Raji (cell line): ENCODE data around the gene EHD2.

Source experiments
- POLR2A ChIP-seq: IDR thresholded peaks from 2 replicates; pipeline ENCODE4 v1.6.1; 2011; ENCODE audit warnings: low read depth, low read length, control low read depth; ENCODE audit not compliant: insufficient read depth

The EHD2 gene

DNA sequence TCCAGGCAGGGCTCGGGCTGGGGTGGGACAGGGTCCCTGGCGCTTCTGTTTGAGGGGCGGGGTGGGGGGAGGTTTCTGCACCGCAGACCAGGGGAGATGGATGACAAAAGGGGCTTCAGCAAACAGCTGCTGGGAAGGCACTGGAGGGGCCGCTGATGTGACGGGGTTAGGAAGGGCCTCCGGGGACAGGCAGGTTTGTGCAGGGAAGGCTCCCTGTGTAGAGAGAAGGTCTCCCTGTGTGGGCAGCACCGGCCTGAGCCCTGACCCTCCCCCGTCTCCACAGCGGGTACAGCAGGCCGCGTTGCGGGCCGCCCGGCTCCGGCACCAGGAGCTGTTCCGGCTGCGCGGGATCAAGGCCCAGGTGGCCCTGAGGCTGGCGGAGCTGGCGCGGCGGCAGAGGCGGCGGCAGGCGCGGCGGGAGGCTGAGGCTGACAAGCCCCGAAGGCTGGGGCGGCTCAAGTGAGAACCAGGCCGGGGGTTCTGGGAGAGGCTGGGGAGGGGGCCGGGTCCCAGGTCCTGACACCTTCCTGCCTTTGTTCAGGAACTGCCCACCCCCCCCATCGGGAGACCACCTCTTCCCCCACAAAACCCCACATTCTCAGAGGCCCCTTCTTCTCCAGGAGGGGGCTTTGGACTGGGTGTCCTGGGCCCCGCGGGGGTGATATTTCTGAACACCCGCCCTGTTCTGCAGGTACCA lies 42.0 kb downstream of the EHD2 start:
- no peak for TF ChIP-seq POLR2A

DNA sequence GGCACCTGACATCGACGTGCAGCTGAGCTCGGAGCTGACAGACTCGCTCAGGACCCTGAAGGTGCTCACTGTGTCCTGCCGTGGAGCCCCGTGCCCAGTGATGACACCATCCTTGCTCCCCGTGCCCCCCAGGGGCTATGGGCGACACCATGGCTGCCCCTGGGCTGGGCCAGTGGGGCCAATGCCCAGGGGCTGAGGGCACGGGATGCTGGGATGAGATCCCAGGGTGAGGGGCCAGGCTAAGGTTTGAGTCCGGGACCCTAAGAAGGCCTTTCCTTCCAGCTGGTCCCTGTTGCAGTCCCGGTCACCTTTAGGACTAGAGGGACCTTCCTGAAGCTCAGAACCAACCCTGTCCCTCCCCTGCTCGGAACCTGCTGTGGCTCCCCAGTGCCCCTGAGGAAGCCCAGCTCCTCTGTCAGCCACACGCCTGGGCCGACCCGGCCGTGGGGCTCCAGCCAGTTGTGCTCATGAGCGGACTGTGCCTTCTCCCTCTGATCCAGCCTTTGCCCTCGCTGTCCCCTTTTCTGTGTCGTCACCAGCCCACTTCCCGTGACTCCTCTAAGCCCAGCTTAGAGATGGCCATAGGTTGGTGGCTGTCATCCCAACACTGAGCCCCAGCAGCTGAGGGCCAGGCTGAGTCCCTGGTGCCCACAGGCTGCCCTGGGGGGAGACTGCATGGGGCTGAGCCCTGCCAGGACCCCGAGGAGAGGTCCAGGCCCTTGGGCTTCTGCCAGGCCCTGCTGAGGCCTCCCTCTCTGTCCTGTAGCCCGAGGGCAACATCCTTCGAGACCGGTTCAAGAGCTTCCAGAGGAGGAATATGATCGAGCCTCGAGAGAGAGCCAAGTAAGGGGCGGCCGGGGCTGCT lies 42.8 kb downstream of the EHD2 start:
- TF ChIP-seq POLR2A: no peak

DNA sequence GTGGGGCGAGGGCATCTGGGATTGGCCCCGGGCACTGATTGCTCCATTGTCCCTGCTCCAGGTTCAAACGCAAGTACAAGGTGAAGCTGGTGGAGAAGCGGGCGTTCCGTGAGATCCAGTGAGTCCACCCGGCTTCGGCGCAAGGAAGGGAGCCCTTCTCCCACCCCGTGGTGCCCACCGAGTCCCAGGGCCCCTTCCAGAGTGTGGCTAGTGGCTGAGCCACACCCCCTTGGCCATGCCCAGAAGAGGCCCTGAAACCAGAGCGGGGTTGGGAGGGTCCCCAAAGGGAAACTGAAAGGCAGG lies 43.4 kb downstream of the EHD2 start:
- no peak for TF ChIP-seq POLR2A

DNA sequence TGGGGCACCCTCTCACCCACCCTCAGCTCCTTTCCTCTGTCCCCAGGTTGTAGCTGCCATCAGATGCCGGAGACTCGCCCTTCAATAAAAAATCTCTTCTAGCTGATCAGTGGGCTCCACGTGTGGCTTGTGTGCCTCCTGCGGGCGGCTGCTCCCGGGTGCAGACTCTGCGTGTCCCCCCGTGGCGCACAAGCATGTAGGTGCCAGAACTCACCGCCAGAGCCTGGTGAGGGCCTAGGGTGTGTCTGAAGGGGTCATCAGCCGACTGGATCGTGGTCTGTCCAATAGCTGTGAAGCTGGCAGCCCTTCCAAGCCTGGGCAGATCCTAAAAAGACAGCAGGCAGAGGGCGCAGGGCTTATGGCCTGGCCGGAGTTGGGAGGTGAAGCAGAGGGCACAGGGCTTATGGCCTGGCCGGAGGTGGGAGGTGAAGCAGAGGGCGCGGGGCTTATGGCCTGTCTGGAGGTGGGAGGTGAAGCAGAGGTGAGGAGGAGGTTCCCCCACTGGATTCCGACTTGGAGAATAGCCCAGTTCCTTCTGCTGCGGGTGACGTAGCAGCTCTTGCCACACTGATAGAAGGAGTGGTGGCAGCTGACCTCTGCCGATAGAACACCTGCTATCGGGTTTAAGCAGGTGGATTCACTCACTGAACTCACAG lies 43.9 kb downstream of the EHD2 start:
- no peak for TF ChIP-seq POLR2A

DNA sequence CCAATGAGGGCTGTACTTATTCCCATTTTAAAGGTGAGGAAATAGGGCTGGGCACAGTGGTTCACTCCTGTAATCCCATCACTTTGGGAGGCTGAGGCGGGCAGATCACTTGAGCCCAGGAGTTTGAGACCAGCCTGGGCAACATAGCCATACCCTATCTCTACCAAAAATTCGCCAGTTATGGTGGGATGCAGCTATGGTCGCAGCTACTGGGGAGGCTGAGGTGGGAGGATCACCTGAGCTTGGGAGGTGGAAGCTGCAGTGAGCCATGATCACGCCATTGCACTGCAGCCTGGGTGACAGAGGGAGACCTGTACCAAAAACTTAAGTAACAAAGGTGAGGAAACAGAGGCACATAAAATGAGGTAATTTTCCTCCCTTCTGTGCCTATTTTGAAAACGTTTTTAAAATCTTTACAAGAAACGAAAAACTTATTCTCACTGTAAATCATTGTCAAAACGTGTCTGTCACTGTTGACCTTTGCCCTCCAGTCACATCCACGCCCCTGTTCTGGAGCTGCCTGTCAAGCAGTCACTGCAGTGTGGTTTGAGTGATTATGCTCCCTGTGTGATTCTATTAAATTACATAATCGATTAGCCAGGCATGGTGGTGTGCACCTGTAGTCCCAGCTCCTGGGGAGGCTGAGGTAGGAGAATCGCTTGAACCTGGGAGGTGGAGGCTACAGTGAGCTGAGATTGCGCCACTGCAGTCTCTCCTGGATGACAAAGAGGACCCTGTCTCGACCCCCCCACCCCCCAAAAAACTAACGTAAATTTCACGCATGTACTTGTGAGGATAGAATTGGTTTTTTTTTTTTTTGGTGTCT lies 44.6 kb downstream of the EHD2 start:
- TF ChIP-seq POLR2A: no peak

DNA sequence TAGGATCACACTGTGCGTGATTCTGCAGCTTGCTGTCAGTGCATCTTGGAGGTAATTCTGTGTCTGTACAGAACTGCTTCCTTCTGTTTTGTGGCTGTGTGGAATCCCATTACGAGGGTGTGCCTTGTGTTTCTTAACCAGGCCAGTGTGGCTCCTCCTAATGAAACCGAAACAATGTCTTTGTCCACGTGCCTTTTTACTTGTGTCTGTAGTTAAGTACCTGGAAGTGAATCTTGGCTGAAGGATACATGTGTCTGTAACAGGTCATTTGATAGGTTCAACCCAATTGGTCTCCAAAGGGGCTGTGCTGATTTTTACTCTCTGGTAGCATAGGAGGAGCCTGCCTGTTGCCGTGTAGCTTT lies 45.2 kb downstream of the EHD2 start:
- no peak for TF ChIP-seq POLR2A

DNA sequence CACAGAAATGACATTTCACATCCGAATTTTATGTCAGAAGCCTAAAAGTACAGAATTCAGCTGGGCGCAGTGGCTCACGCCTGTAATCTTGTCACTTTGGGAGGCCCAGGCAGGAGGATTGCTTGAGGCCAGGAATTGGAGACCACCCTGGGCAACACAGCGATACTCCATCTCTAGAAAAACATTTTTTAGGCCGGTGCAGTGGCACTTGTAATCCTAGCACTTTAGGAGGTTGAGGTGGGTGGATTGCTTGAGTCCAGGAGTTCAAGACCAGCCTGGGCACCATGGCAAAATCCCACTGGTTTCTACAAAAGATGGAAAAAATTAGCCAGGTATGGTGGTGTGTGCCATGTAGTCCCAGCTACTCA lies 47.4 kb downstream of the EHD2 start:
- TF ChIP-seq POLR2A: no peak

DNA sequence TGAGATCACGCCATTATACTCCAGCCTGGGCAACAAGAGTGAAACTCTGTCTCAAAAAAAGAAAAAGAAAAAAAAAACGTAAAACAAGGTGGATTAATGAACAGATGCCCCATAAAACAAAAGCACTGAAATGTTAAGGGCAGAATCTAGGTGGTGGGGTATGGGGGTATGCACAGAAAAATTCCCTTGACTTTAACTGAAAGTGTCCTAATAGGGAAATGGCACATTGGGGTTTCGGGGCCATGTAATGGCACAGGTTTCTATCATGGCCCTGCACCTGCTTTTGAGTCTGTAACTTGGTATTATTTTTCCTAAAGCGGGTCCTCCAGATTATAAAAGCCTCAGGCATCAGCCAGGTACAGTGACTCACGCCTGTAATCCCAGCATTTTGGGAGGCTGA lies 48.3 kb downstream of the EHD2 start:
- no peak for TF ChIP-seq POLR2A

DNA sequence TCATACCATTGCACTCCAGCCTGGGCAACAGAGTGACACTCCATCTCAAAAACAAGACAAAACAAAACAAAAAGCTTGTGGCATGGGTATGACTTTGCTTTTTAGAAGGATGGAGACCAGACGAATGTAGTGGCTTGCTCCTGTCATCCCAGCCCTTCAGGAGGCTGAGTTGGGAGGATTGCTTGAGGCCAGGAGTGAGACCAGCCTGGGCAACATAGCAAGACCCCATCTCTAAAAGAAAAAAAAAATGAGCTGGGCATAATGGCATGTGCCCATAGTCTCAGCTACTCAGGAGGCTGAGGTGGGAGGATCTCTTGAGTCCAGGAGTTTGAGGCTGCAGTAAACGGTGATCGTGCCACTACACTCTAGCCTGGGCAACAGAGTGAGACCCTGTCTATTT lies 48.9 kb downstream of the EHD2 start:
- no peak for TF ChIP-seq POLR2A

DNA sequence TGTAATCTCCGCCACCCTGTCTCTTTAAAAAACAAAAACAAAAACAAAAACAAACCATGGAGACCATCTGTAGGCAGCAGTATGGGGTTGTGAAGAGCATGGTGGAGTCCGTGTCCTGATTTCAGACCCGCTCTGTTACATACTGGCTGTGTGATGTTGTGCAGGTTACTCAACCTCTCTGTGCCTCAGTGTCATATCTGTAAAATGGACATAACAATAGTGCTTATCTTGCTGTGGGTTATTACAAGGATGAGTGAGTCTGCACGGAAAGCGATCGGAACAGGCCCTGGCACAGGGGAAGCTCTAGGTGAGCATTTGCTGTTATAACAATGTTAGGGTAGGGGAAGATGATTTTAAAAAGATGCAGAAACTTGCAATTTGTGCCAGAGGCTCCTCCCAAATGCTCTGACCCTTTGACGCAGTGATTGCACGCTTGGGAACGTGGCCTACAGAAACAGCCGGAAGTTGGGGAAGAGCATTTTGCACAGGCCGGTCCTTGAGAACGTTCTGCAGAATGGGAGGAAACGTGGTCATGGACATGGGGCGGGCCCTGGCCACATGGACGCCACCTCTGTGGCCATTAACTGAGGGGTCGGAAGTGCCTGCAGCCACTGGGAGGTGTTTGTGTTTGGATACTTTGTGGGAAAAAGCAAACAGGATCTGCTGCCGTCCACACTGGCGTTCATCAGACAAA lies 49.5 kb downstream of the EHD2 start:
- no peak for TF ChIP-seq POLR2A

DNA sequence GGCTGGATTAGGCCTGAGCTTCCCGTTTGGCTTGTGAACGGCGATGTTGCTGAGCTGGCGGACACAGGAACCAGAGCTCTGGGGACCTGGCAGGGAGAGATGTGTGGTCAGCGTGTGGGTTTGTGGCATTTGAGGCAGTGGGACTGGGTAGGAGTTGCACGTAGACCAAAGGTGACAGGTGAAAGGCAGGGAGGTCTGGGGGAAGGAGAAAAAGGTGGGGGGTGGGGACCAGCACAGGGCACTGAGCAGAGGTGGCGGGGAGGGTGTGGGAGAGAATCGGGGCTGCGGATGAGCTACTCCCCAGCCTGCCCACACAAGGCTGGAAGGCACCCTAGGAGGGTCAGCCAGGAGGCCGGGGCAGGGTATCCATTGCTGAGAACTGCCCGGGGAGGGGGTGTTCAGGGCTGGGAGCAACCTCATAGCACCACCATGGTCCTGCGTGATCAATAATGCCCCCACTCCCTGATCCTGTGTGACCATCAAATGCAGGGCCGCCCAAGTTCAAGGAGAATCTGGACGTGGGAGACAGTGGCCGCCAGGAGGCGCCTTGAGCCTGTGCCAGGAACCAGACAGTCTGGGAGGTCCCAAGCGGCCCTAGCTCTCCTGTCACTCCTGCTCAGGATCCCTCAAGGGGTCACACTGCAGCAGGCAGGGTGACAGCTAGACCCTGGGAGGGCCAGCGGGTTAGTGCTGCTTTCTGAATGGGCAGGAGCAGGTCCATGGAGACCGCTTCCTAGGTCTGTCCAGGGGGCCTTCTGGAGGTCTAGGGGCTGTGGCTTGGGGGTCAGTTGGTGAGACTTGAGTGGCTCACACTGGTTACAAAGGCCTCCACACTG lies 52.5 kb downstream of the EHD2 start:
- no peak for TF ChIP-seq POLR2A

DNA sequence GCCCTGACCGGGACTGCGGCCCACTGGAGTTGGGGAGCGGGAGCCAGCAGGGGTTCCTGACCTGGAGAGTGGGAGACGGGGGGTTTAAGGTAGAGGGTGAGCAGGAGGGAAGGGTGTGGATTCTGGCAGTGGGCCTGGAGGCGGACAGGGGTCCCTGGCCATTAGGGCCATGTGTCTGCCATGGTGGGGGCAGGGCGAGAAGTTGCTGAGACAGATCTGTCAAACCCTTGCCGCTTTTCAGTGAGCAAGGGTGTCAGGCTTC lies 53.1 kb downstream of the EHD2 start:
- no peak for TF ChIP-seq POLR2A

DNA sequence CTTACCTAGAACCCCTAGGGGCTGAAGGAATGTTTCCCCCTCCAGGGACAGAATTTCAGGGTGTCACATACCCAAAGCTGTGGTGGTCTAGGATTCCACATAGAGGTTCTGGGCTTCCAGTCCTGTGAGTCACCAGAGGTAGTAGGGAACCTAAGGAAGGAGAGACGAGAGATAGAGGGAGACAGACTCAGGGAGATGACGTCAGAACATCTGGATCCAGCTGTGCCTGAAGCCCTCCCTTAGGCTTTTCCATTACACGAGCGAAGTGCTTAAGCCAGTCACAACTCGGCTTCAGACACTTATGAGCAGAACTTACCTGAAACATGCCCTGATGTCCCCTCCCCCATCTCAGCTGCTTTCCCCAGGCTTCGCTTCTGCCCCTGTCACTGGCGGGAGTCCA lies 53.4 kb downstream of the EHD2 start:
- TF ChIP-seq POLR2A: no peak

DNA sequence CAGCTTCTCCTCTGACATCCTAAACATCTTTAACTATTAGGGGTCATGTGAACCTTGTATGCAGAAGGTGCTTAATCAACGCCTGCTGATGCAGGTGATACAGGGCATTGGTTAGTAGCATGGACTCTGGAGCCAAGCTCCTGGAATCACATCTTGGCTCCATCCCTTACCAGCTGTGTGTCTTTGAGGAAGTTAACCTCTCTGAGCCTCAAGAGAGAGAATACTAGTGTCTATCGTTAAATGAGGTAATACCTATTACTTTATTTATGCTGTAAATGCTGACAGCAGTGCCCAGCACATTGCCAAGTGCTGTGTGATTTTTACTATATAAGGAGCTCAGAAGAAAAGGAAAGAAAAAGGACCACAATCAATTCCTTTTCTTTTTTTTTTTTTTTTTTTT lies 54.1 kb downstream of the EHD2 start:
- TF ChIP-seq POLR2A: no peak
